WTC11 (cell line): Measurements from ENCODE around the gene GJA10. TPM values are rescaled to one million over a fixed set of nuclear protein-coding genes. Genes with fewer than 3 reads are reported as not detected.
"Not testable (repeated sequence)": the region's sequence is repeated elsewhere in the genome, so short reads cannot be mapped to it uniquely, and the experiment has no call there.

ENCODE experiments used
- ATAC-seq: fragments of 200-7000 bp; cut with Tn5 transposase; 2 replicates; pipeline ENCODE4 v1.10.0; 2021; ENCODE audit warnings: mild to moderate bottlenecking, moderate library complexity
- CTCF ChIA-PET: fragments of 300-600 bp; sonication (Branson Sonifier 250); formaldehyde crosslinking; loops from one replicate; lab custom pipeline; 2021; ENCODE audit warnings: antibody characterized with exemption; lab: Charles Lee
- POLR2A ChIA-PET: fragments of 350-600 bp; sonication (Branson Sonifier 250); formaldehyde crosslinking; loops from one replicate; lab custom pipeline; 2021; ENCODE audit warnings: antibody characterized with exemption; lab: Charles Lee
- DNase-seq: peaks from one replicate; pipeline ENCODE4 v3.0.0; 2021; ENCODE audit warnings: low spot score
- H3K27ac Mint-ChIP-seq: 2 replicates; pipeline ENCODE4 v1.8.0; 2021; ENCODE audit warnings: mixed read lengths
- H3K27me3 Mint-ChIP-seq: 2 replicates; pipeline ENCODE4 v1.8.0; 2021; ENCODE audit warnings: low read depth, mild to moderate bottlenecking, moderate library complexity, mixed read lengths
- H3K36me3 Mint-ChIP-seq: 2 replicates; pipeline ENCODE4 v1.8.0; 2021; ENCODE audit warnings: mixed read lengths
- H3K4me1 Mint-ChIP-seq: 2 replicates; pipeline ENCODE4 v1.8.0; 2022; ENCODE audit warnings: mixed read lengths
- H3K4me3 Mint-ChIP-seq: 2 replicates; pipeline ENCODE4 v1.8.0; 2021; ENCODE audit warnings: mild to moderate bottlenecking, moderate library complexity, mixed read lengths
- H3K9me3 Mint-ChIP-seq: 2 replicates; pipeline ENCODE4 v1.8.0; 2021; ENCODE audit warnings: mixed read lengths
- CTCF ChIP-seq: fragments of 200-600 bp; IDR thresholded peaks from 2 replicates; pipeline ENCODE4 v1.8.0; 2022; ENCODE audit warnings: antibody characterized with exemption
- ERG ChIP-seq: fragments of 250-450 bp; sonication (Bioruptor Pico); IDR thresholded peaks from 2 replicates; pipeline ENCODE4 v1.8.0; 2021; ENCODE audit warnings: mild to moderate bottlenecking
- GRHL2 ChIP-seq: fragments of 250-450 bp; sonication (Bioruptor Pico); IDR thresholded peaks from 2 replicates; pipeline ENCODE4 v1.8.0; 2022; ENCODE audit warnings: mild to moderate bottlenecking, moderate library complexity; ENCODE audit not compliant: insufficient replicate concordance, severe bottlenecking
- GTF2I ChIP-seq: fragments of 250-450 bp; sonication (Bioruptor Pico); conservative IDR thresholded peaks from 2 replicates; pipeline ENCODE4 v1.4.0; 2021; ENCODE audit warnings: mild to moderate bottlenecking
- JAZF1 ChIP-seq: fragments of 250-450 bp; sonication (Bioruptor Pico); IDR thresholded peaks from 2 replicates; pipeline ENCODE4 v1.9.0; 2021; ENCODE audit warnings: moderate library complexity, mild to moderate bottlenecking, inconsistent platforms
- NR3C1 ChIP-seq: sonication (generic); formaldehyde crosslinking; conservative IDR thresholded peaks from 2 replicates; pipeline ENCODE4 v1.8.1; 2023; ENCODE audit warnings: low read depth, mild to moderate bottlenecking, missing genetic modification reagents
- TP53 ChIP-seq: sonication (generic); formaldehyde crosslinking; IDR thresholded peaks from 2 replicates; pipeline ENCODE4 v1.8.1; 2023; ENCODE audit warnings: mild to moderate bottlenecking, missing genetic modification reagents
- ZNF121 ChIP-seq: sonication (generic); formaldehyde crosslinking; IDR thresholded peaks from 2 replicates; pipeline ENCODE4 v1.8.0; 2023; ENCODE audit warnings: missing genetic modification reagents
- ZNF232 ChIP-seq: sonication (generic); formaldehyde crosslinking; IDR thresholded peaks from 2 replicates; pipeline ENCODE4 v1.8.0; 2022; ENCODE audit warnings: mild to moderate bottlenecking, missing genetic modification reagents
- ZNF281 ChIP-seq: sonication (generic); formaldehyde crosslinking; IDR thresholded peaks from 2 replicates; pipeline ENCODE4 v1.8.0; 2023; ENCODE audit warnings: mild to moderate bottlenecking, missing genetic modification reagents
- ZSCAN18 ChIP-seq: fragments of 250-450 bp; sonication (Bioruptor Pico); IDR thresholded peaks from 2 replicates; pipeline ENCODE4 v2.1.2; 2022; ENCODE audit warnings: mild to moderate bottlenecking, moderate library complexity
- total RNA-seq: library from RNA; stranded (reverse); gene quantifications from 3 replicates; pipeline ENCODE4 v1.2.3, GENCODE V29; 2021

GJA10 gene
- total RNA-seq, 1 experiment from 2014 or later, result not detected

GRCh38 chr6:89888871-89889270 lies 5.4 kb upstream of the GJA10 start (continued):
- TF ChIP-seq ERG (CRISPR knock-in tag) (no peak), NR3C1 (CRISPR knock-in tag) (no peak), ZNF232 (CRISPR knock-in tag) (no peak), ZNF281 (no peak), GRHL2 (no peak), JAZF1 (CRISPR knock-in tag) (no peak), TP53 (CRISPR knock-in tag) (no peak), ZSCAN18 (CRISPR knock-in tag) (no peak)

GRCh38 chr6:89890845-89891528 lies 3.3 kb upstream of the GJA10 start:
- CTCF ChIA-PET, ATAC-seq, H3K9me3 Mint-ChIP-seq, DNase-seq, H3K36me3 Mint-ChIP-seq: not testable (repeated sequence)
- H3K4me1 Mint-ChIP-seq, result peaks cover 19% of the 10 kb centered on the region
- POLR2A ChIA-PET, result interaction anchor here (0.7 kb wide), 1 partner anchor 24 kb away, joined by 3 read pairs; no protein-coding TSS in a partner anchor
- peak overlapping the region; percentile 13; the same call in 1 of the 2 replicates for H3K27ac Mint-ChIP-seq
- H3K4me3 Mint-ChIP-seq, result peak overlapping the region; percentile 20
- H3K27me3 Mint-ChIP-seq, result peaks cover 76% of the 10 kb centered on the region

- not testable (repeated sequence) for H3K9me3 Mint-ChIP-seq
- TF ChIP-seq ZNF121 (CRISPR knock-in tag), result peak; percentile 98
- 0 out of 2 replicates have a peak, but pooled peaks have one; percentile 22 for TF ChIP-seq CTCF
- peak; percentile 52; the same call in 1 of the 2 replicates for TF ChIP-seq GTF2I
- TF ChIP-seq, all 79 proteins: peak for 3; not testable (repeated sequence) for 76
Observed at GRCh38 chr6:89892577-89892976, 1.7 kb upstream of the GJA10 start.

More at GRCh38 chr6:89892577-89892976, 1.7 kb upstream of the GJA10 start:
- Mint-ChIP-seq H3K4me1 (peaks cover 33% of the 10 kb centered on the region), H3K27me3 (peaks cover 67% of the 10 kb centered on the region)
- H3K4me3 Mint-ChIP-seq, H3K36me3 Mint-ChIP-seq, DNase-seq, H3K27ac Mint-ChIP-seq, ATAC-seq: not testable (repeated sequence)
- POLR2A ChIA-PET, result interaction anchor here (0.7 kb wide), 2 partner anchors 51 to 256 kb away, joined by 3 read pairs; no protein-coding TSS in a partner anchor
- CTCF ChIA-PET, result interaction anchor here (1.1 kb wide), 1 partner anchor 48 kb away, joined by 3 read pairs; no protein-coding TSS in a partner anchor
